Fibroblast of the aortic adventitia (primary cell): ENCODE results near the gene SMOC1. TPM values are rescaled to one million over a fixed set of nuclear protein-coding genes. Genes with fewer than 3 reads are reported as not detected.

Experiments used
- DNase-seq: peaks from one replicate; pipeline ENCODE4 v3.0.0-alpha.2; 2010; ENCODE audit warnings: low read depth
- H3K4me3 ChIP-seq: 2 replicates; pipeline ENCODE4 v1.5.1; 2011; ENCODE audit warnings: low read depth, mild to moderate bottlenecking, control low read depth, low read length, moderate library complexity
- total RNA-seq: library from RNA; depleted of rRNA; stranded (reverse); fragments of >200 nt; gene quantifications from 2 replicates; pipeline ENCODE4 v1.2.3, GENCODE V29; 2012; ENCODE audit warnings: low replicate concordance
- TF ChIP-seq, protein P1 (sequence below): IDR thresholded peaks from 2 replicates; pipeline ENCODE4 v1.5.1; 2011; ENCODE audit warnings: mild to moderate bottlenecking, low read length, control low read depth, inconsistent platforms; ENCODE audit not compliant: insufficient read depth

The SMOC1 gene
- total RNA-seq, 1 donor = 1.1 TPM

GRCh38 chr14:69845050-69845581 is 34.1 kb upstream of the SMOC1 start:
- DNase-seq = no peak
- H3K4me3 ChIP-seq = no peak overlapping the region
- TF ChIP-seq, protein P1, sequence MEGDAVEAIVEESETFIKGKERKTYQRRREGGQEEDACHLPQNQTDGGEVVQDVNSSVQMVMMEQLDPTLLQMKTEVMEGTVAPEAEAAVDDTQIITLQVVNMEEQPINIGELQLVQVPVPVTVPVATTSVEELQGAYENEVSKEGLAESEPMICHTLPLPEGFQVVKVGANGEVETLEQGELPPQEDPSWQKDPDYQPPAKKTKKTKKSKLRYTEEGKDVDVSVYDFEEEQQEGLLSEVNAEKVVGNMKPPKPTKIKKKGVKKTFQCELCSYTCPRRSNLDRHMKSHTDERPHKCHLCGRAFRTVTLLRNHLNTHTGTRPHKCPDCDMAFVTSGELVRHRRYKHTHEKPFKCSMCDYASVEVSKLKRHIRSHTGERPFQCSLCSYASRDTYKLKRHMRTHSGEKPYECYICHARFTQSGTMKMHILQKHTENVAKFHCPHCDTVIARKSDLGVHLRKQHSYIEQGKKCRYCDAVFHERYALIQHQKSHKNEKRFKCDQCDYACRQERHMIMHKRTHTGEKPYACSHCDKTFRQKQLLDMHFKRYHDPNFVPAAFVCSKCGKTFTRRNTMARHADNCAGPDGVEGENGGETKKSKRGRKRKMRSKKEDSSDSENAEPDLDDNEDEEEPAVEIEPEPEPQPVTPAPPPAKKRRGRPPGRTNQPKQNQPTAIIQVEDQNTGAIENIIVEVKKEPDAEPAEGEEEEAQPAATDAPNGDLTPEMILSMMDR = no peak

DNA sequence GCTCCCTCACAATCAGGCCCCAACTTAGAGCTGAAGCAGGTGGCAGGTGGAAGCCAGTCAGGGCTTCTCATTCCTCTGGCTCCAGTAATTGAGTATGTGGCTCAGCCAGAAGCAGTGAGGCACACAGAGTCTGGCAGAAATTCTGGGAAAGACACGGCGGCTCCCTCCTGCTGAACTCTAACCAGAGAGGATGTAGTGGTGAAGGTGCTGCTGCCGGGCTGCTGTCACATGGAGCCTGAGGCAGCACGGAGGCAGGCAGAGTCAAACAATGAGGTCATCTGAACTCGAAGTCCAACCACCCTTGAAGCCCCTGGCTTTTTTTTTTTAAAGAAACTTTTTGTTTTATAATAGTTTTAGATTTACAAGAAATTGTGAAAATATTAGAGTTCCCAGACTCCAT is 33.4 kb upstream of the SMOC1 start:
- no peak for DNase-seq
- TF ChIP-seq, protein P1 = no peak
- H3K4me3 ChIP-seq = no peak overlapping the region

GRCh38 chr14:69848156-69848555 is 31.1 kb upstream of the SMOC1 start:
- DNase-seq = no peak
- H3K4me3 ChIP-seq = no peak overlapping the region
- TF ChIP-seq, protein P1 = no peak

- TF ChIP-seq, protein P1 = no peak
- H3K4me3 ChIP-seq = no peak overlapping the region
- no peak for DNase-seq
Measured at GRCh38 chr14:69848903-69849391, 30.3 kb upstream of the SMOC1 start.

DNA sequence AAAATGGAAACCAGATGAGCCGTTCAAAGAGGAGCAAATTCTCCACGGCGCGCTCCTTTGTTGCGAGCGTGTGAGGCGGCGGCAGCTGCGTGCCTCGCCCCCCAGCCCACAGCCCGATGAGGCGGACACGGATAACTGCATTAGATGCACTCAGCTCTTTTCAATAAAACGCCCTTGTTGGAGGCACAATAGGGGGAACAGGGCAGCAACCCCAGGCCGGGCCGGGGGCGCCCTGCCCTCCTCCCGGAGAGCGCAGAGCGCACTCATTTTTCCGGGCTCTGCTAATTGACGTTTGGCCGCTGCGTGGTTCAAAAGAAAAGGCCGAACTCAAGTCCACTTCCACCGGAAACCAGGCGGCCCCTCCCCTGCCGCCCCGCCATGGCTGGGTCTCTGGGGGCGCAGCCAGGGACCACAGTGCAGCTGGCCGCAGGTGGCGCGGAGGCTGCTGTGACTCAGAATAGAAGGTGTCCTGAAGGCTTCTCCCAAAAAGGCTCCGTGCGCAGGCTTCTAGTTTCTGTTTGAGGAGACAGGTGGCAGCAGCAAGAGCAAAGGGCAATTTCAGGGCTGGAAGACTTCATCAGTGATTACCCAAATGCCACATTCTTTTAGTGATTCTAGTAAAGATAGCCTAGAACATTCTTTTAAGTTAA is 29.0 kb upstream of the SMOC1 start:
- no peak overlapping the region for H3K4me3 ChIP-seq
- DNase-seq = no peak
- TF ChIP-seq, protein P1 = no peak

GRCh38 chr14:69850736-69851112 is 28.5 kb upstream of the SMOC1 start:
- H3K4me3 ChIP-seq = no peak overlapping the region
- TF ChIP-seq, protein P1 = no peak
- no peak for DNase-seq
